ENCODE measurements around the gene SPATS2. TPM values are rescaled to one million over a fixed set of nuclear protein-coding genes. Genes with fewer than 3 reads are reported as not detected.
"Not testable (repeated sequence)": the region's sequence is repeated elsewhere in the genome, so short reads cannot be mapped to it uniquely, and the experiment has no call there.

The SPATS2 gene
- total RNA-seq, 3 donors from 2014 or later (not counting 1 experiment from before 2014, with no cell fraction given) = 14.6 to 18.4 (median 15.4) TPM

DNA sequence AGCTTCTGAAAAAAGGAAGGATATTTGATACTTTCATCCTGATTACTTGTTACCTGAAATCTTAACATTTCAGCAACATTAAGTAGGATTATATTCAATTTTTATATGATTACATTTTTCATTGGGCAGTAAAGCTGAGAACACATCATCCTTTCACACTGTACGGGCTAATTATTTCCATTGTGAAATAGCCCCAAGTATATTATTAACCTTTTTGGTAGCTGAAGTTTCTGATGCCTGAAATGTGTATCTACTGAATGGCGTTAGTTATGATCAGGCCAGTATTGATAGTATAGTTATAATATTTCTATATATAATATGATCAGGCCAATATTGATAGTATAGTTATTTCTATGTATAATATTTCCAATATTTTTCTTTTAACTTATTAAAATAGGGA is 10.1 kb downstream of the SPATS2 start:
- intact Hi-C loops (cut with micrococcal nuclease) = no loop called here
- no peaks in the 10 kb centered on the region for H3K9me3 Mint-ChIP-seq

DNA sequence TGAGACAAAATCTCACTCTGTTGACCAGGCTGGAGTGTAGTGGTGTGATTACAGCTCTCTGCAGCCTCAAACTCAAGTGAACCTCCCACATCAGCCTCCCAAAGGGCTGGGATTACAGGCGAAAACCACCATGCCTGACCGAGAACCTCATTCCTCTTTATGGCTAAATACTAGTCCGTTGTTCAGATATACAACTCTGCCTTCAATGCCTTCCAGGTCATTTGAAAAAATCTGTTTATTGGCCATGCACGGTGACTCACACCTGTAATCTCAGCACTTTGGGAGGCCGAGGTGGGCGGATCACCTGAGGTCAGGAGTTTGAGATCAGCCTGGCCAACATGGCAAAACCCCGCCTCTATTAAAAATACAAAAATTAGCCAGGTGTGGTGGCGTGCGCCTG is 12.9 kb downstream of the SPATS2 start:
- H3K9me3 Mint-ChIP-seq; H3K36me3 ChIP-seq (ENCODE audit: control insufficient read depth, insufficient read depth, low read length); intact Hi-C loops (cut with micrococcal nuclease); DNase-seq; H3K27ac ChIP-seq (ENCODE audit: low read length); H3K9me3 ChIP-seq (ENCODE audit: control insufficient read depth, insufficient read depth, low read length); H3K27me3 Mint-ChIP-seq (ENCODE audit: low read depth in 2 of 2); H3K36me3 Mint-ChIP-seq; H3K4me3 Mint-ChIP-seq; H3K27me3 ChIP-seq (ENCODE audit: control insufficient read depth, insufficient read depth, low read length); H3K4me1 ChIP-seq (ENCODE audit: control insufficient read depth, insufficient read depth, low read length); H3K4me1 Mint-ChIP-seq; ATAC-seq; H3K4me3 ChIP-seq (ENCODE audit: low read length); H3K27ac Mint-ChIP-seq: not testable (repeated sequence)
- 95% methylated on average over 9 of the region's 9 CpGs for WGBS (ENCODE audit: insufficient coverage)

More for the DNA sequence above, 10.1 kb downstream of the SPATS2 start:
- Histone ChIP-seq H3K4me1 (ENCODE audit: control insufficient read depth, insufficient read depth, low read length) (no peaks in the 10 kb centered on the region), H3K4me3 (ENCODE audit: low read length) (no peak overlapping the region), H3K9me3 (ENCODE audit: control insufficient read depth, insufficient read depth, low read length) (no peaks in the 10 kb centered on the region), H3K27ac (ENCODE audit: low read length) (no peak overlapping the region), H3K27me3 (ENCODE audit: control insufficient read depth, insufficient read depth, low read length) (no peaks in the 10 kb centered on the region), H3K36me3 (ENCODE audit: control insufficient read depth, insufficient read depth, low read length) (no peaks in the 10 kb centered on the region)
- no peak for ATAC-seq
- WGBS (ENCODE audit: insufficient coverage) = 100% methylated on average over 1 of the region's 2 CpGs
- no peak overlapping the region for H3K4me3 Mint-ChIP-seq
- TF ChIP-seq, protein P1, sequence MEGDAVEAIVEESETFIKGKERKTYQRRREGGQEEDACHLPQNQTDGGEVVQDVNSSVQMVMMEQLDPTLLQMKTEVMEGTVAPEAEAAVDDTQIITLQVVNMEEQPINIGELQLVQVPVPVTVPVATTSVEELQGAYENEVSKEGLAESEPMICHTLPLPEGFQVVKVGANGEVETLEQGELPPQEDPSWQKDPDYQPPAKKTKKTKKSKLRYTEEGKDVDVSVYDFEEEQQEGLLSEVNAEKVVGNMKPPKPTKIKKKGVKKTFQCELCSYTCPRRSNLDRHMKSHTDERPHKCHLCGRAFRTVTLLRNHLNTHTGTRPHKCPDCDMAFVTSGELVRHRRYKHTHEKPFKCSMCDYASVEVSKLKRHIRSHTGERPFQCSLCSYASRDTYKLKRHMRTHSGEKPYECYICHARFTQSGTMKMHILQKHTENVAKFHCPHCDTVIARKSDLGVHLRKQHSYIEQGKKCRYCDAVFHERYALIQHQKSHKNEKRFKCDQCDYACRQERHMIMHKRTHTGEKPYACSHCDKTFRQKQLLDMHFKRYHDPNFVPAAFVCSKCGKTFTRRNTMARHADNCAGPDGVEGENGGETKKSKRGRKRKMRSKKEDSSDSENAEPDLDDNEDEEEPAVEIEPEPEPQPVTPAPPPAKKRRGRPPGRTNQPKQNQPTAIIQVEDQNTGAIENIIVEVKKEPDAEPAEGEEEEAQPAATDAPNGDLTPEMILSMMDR (IDR thresholded peaks at IDR 0.05) = no peak
- no peaks in the 10 kb centered on the region for H3K36me3 Mint-ChIP-seq
- no peak overlapping the region for H3K27ac Mint-ChIP-seq
- H3K27me3 Mint-ChIP-seq (ENCODE audit: low read depth in 2 of 2) = no peaks in the 10 kb centered on the region
- H3K4me1 Mint-ChIP-seq = peaks cover 0 to 7% of the 10 kb centered on the region in 2 donors
- DNase-seq = no peak

DNA sequence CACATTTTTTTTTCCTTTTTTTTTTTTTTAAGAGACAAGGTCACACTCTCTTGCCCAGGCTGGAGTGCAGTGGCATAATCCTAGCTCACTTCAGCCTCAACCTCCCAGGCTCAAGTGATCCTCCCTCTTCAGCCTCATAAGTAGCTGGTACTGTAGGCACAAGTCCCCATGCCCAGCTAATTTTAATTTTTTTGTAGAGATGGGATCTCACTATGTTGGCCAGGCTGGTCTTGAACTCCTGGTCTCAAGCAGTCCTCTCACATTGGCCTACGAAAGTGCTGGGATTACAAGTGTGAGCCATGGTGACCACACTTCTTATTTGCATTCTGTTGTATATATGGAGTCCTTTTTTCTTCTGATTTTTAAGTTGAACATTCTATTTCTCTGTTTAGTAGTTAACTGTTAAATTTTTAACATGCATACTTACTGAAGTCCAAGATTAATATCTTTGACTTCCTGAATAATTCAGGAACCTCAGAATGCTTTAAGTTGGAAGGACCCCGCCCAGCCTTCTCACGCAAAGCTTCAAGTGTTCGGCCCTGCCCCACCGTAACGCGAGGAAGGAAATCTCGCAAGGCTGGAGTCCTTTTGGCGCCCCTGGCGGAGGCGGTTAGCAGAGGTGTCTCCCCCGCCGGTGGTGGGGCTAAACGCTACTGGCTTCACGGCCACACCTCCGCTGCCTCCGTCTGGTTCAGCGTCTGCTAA is 21.6 kb downstream of the SPATS2 start:
- no peaks in the 10 kb centered on the region for H3K27me3 ChIP-seq (ENCODE audit: control insufficient read depth, insufficient read depth, low read length)
- H3K36me3 ChIP-seq (ENCODE audit: control insufficient read depth, insufficient read depth, low read length) = no peaks in the 10 kb centered on the region
- no peak overlapping the region for H3K27ac Mint-ChIP-seq
- intact Hi-C loops (cut with micrococcal nuclease) = no loop called here
- peak; percentile 66 to 73 for DNase-seq
- peak; percentile 92 to 99 (median 99) for ATAC-seq
- H3K36me3 Mint-ChIP-seq = no peaks in the 10 kb centered on the region
- peaks cover 9 to 12% of the 10 kb centered on the region in 2 donors for H3K4me1 Mint-ChIP-seq
- 59% methylated on average over 18 of the region's 18 CpGs for WGBS (ENCODE audit: insufficient coverage)
- H3K4me1 ChIP-seq (ENCODE audit: control insufficient read depth, insufficient read depth, low read length) = peaks cover 3% of the 10 kb centered on the region
- H3K4me3 ChIP-seq (ENCODE audit: low read length) = no peak overlapping the region
- TF ChIP-seq, protein P1 (IDR thresholded peaks at IDR 0.05) = peak; percentile 64
- no peak overlapping the region for H3K27ac ChIP-seq (ENCODE audit: low read length)
- peak overlapping the region; percentile 25 for H3K4me3 Mint-ChIP-seq
- no peaks in the 10 kb centered on the region for H3K9me3 ChIP-seq (ENCODE audit: control insufficient read depth, insufficient read depth, low read length)
- no peaks in the 10 kb centered on the region for H3K9me3 Mint-ChIP-seq
- no peaks in the 10 kb centered on the region for H3K27me3 Mint-ChIP-seq (ENCODE audit: low read depth in 2 of 2)

DNA sequence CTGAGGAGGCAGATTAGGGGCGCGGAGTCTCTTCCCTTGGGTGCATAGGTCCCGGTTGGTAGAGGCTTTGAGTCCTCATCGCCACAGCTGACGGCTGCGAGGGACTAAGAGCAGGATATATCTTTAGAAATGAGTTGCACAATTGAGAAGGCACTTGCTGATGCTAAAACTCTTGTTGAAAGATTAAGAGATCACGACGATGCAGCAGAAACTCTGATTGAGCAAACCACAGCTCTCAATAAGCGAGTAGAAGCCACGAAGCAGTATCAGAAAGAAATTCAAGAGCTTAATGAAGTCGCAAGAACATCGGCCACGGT is 22.1 kb downstream of the SPATS2 start:
- peaks cover 9 to 12% of the 10 kb centered on the region in 2 donors for H3K4me1 Mint-ChIP-seq
- no peak for DNase-seq
- ATAC-seq = no peak
- TF ChIP-seq, protein P1 (IDR thresholded peaks at IDR 0.05) = no peak
- H3K9me3 Mint-ChIP-seq = no peaks in the 10 kb centered on the region
- WGBS (ENCODE audit: insufficient coverage) = 72% methylated on average over 13 of the region's 13 CpGs
- H3K27me3 Mint-ChIP-seq (ENCODE audit: low read depth in 2 of 2) = no peaks in the 10 kb centered on the region
- H3K4me3 ChIP-seq (ENCODE audit: low read length) = no peak overlapping the region
- H3K36me3 ChIP-seq (ENCODE audit: control insufficient read depth, insufficient read depth, low read length) = no peaks in the 10 kb centered on the region
- intact Hi-C loops (cut with micrococcal nuclease) = no loop called here
- no peaks in the 10 kb centered on the region for H3K9me3 ChIP-seq (ENCODE audit: control insufficient read depth, insufficient read depth, low read length)
- no peak overlapping the region for H3K27ac ChIP-seq (ENCODE audit: low read length)
- H3K27ac Mint-ChIP-seq = peak overlapping the region in 1 of 2 donors; percentile 23
- H3K27me3 ChIP-seq (ENCODE audit: control insufficient read depth, insufficient read depth, low read length) = no peaks in the 10 kb centered on the region
- H3K4me3 Mint-ChIP-seq = peak overlapping the region; percentile 25
- peaks cover 3% of the 10 kb centered on the region for H3K4me1 ChIP-seq (ENCODE audit: control insufficient read depth, insufficient read depth, low read length)
- no peaks in the 10 kb centered on the region for H3K36me3 Mint-ChIP-seq

Measured in natural killer cell (primary cell).